Adipose tissue (tissue), 3 donors: ENCODE data around the gene SLC35F3. TPM values are rescaled to one million over a fixed set of nuclear protein-coding genes. Genes with fewer than 3 reads are reported as not detected.
"Not testable (repeated sequence)": the region's sequence is repeated elsewhere in the genome, so short reads cannot be mapped to it uniquely, and the experiment has no call there.

Experiments
- H3K27ac ChIP-seq: one replicate; pipeline ENCODE4 v1.5.1; 2013; ENCODE audit warnings: low read depth, low read length
- WGBS, 3 donors: extraction: QIAGEN DNeasy Blood & Tissue Kit; methylation state at CpG; one replicate each; pipeline ENCODE4 v1.1.7; 2013; 5-methylcytosine and 5-hydroxymethylcytosine counted together
- polyA plus RNA-seq, 3 donors: library from polyadenylated mRNA; stranded (reverse); fragments of 200-250 nt; gene quantifications; one replicate each; pipeline ENCODE4 v1.2.3, GENCODE V29; 2013
- donor health status: healthy with polysubstance abuse.
- donor health status: Bipolar disorder and iron deficiency.
- donor health status: healthy.

SLC35F3 gene
- polyA plus RNA-seq, 3 donors: 0.03 to 4.0 TPM; not detected in 1

- 24 to 27% (median 25%) methylated on average over 20 of the region's 20 CpGs for WGBS, 3 donors
- H3K27ac ChIP-seq: no peak overlapping the region
Measured at GRCh38 chr1:234326497-234327366, 422.3 kb downstream of the SLC35F3 start.

GRCh38 chr1:234327577-234328164, 423.2 kb downstream of the SLC35F3 start:
- H3K27ac ChIP-seq: no peak overlapping the region
- WGBS, 3 donors: 87 to 90% (median 89%) methylated on average over 9 of the region's 9 CpGs

- WGBS, 3 donors: 69 to 91% (median 84%) methylated on average over 4 of the region's 4 CpGs
- H3K27ac ChIP-seq: no peak overlapping the region
Measured at GRCh38 chr1:234330843-234331215, 426.4 kb downstream of the SLC35F3 start.

- 34 to 81% (median 51%) methylated on average over 2 of the region's 2 CpGs for WGBS, 3 donors
- H3K27ac ChIP-seq: no peak overlapping the region
Measured at GRCh38 chr1:234331507-234331906, 427.0 kb downstream of the SLC35F3 start.

DNA sequence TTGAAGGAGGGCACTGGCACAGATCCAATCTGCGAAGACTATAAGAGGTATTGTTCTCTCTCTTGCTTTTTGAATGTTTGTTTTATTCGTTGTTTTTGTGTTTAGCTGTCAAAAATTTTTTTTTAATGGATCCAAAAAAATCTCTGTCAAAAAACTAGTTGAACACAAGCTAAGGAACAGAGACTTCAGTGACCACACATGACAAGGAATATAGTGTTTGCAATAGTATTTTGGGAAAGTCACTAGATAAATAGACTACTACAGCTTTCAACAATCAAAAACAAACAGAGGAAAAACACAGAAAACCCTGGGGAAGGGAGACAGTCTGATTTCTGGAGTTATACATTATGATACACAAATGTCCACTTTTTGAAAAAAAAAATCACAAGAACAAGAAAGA, 431.9 kb downstream of the SLC35F3 start:
- 82 to 86% (median 84%) methylated on average over 2 of the region's 2 CpGs for WGBS, 3 donors
- H3K27ac ChIP-seq: no peak overlapping the region

GRCh38 chr1:234337233-234337632, 432.8 kb downstream of the SLC35F3 start:
- 93 to 100% (median 95%) methylated on average over 1 of the region's 1 CpG for WGBS, 3 donors
- H3K27ac ChIP-seq: no peak overlapping the region

DNA sequence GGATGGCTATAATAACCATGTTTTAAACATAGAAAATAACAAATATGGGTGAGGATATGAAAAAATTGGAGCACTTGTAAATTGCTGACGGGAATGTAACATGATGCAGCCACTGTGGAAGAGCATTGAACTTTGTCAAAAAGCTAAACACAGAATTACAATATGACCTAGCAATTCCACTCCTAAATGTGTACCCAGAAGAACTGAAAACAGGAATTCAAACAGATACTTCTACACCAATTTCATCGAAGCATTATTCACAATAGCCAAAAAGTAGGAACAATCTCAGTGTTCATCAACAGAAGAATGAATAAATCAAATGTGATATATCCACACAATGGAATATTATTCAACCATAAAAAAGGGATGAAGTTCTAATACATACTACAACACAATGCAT, 436.1 kb downstream of the SLC35F3 start:
- no peak overlapping the region for H3K27ac ChIP-seq
- WGBS, 3 donors: 88 to 94% (median 92%) methylated on average over 2 of the region's 2 CpGs

DNA sequence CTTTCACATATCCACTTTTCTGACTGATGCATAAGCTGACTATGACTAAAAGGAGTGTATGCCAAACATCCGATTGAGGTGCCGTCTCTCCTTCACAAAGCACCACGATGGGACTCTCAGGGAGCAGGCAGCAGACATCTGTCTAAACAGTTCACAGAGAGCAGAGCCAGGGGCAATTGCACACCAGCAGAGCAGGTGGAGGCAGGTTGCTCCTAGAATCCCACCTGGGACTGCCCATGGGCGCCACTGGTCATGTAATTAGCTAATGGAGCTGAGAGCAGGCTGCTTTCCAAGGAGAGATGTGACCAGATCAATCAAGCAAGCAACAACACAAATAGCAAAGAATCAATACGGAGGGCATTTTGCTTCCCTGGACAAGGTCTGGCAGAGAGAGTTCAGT, 438.3 kb downstream of the SLC35F3 start:
- no peak overlapping the region for H3K27ac ChIP-seq
- 56 to 81% (median 78%) methylated on average over 5 of the region's 5 CpGs for WGBS, 3 donors

DNA sequence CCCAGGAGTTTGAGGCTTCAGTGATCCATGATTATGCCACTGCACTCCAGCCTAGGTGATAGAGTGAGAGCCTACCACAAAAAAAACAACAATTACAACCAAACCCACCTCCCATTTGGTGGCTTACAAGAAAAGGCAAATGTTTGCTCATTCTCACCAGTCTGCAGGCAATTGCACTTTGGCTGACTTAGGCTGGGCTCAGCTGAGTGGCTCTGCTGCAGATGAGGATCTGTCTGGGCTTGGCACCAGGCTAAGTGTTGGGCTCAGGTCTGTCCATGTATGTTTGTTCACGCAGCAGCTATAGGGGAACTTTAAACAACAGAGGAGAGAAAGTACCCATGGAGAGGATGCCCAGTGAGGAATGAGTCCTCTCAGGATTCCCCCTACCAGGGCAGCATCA, 440.8 kb downstream of the SLC35F3 start:
- H3K27ac ChIP-seq: no peak overlapping the region
- WGBS, 3 donors: 94 to 100% (median 96%) methylated on average over 1 of the region's 1 CpG

- H3K27ac ChIP-seq: no peak overlapping the region
- WGBS, 3 donors: 48 to 65% (median 51%) methylated on average over 4 of the region's 4 CpGs
Measured at GRCh38 chr1:234348964-234349363, 444.5 kb downstream of the SLC35F3 start.

DNA sequence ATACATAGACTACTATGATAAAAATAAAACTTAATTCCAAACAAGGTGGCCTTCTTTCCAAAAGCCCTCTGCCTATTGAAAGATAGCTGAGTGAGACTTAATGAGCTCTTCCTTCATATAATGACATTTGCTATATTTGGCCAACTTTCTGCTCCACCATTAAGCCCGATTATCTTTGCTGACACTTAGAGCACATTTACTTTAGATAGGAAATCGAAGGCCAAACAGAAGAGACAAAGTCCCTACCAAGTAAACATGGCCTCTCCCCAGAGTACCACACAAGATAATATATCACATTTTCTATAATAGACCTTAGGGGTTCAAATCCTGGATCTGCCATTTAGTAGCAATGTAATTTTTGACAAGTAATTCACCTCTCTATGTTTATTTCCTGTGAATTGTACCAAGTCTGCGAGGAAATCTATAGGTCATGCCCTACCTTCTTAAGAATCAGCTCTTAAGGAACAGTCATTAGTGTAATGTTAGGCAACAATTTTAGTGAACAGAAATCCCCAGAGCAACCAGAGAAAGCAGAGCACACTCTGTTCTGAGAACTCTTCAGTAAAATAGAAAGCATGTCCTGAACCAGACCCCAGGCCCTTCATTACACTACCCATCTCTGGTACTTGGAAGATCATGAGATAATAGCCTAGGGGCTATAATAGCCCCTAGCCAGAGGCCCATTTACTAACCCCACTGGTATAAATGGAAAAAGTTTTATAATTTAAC, 451.5 kb downstream of the SLC35F3 start:
- WGBS, 3 donors: 41 to 74% (median 69%) methylated on average over 3 of the region's 3 CpGs

DNA sequence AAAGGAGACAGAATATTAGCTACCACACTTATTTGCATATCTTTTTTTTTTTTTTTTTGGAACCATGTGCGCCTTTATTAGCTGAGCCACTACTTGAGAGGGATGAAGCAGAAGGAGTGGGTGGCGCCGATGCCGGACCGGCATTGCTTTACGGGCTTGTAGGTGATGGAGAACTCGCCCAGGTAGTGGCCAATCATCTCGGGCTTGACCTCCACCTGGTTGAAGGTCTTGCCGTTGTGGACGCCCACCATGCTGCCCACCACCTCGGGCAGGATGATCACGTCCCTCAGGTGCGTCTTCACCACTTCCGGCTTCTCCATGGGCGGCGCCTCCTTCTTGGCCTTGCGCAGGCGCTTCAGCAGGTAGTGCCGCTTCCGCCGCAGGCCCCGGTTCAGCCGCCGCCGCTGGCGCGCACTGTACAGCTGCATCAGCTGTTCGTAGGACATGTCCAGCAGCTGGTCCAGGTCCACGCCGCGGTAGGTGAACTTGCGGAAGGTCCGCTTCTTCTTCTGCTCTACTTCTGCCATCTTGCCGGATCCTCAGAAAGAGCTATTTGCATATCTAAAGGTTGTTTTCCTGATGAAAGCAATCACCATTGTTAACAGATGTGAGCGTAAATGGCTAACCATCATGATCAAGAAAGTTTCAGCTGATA, 452.3 kb downstream of the SLC35F3 start:
- 53 to 71% (median 54%) methylated on average over 35 of the region's 35 CpGs for WGBS, 3 donors
- not testable (repeated sequence) for H3K27ac ChIP-seq

More for the DNA sequence above, 451.5 kb downstream of the SLC35F3 start:
- no peak overlapping the region for H3K27ac ChIP-seq

DNA sequence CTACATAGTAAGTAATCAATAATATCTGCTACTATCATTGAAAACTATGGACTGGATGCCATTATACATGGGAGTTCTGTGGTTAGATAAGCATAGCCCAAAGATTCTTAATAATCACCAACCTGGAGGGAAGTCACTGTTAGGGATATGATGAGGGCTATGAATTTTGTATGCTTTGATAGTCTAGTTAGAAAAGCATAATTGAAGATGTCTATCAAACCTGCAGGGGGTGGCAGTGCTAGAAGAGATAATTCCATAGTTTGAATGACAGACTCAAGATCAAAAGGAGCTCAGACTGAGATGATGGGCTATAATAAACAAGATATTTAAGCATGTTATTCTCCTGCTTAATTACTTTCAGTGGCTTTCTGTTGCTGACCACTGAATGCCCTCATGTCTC, 453.4 kb downstream of the SLC35F3 start:
- H3K27ac ChIP-seq: no peak overlapping the region

GRCh38 chr1:234361102-234361603, 456.7 kb downstream of the SLC35F3 start:
- no peak overlapping the region for H3K27ac ChIP-seq
- WGBS, 3 donors: 74 to 81% (median 78%) methylated on average over 3 of the region's 3 CpGs

DNA sequence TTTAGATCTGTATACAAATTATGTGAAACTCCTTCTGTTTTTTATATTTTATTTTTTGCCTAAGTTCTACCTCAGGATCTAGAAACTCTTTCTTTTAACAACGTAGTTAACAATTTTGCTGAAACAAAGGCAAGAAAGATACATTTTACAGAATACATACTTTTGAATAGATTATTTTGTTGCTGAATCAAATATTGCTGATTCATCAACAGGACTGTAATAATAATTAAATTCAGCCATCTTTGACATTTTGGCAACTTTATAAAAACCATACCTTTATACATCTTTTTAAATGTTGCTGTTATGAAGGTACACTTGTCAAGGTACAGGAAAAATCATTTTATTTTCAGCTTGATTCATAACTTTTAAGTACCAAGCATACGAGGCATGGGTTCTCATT, 458.1 kb downstream of the SLC35F3 start:
- 64 to 89% (median 86%) methylated on average over 2 of the region's 2 CpGs for WGBS, 3 donors
- H3K27ac ChIP-seq: no peak overlapping the region

DNA sequence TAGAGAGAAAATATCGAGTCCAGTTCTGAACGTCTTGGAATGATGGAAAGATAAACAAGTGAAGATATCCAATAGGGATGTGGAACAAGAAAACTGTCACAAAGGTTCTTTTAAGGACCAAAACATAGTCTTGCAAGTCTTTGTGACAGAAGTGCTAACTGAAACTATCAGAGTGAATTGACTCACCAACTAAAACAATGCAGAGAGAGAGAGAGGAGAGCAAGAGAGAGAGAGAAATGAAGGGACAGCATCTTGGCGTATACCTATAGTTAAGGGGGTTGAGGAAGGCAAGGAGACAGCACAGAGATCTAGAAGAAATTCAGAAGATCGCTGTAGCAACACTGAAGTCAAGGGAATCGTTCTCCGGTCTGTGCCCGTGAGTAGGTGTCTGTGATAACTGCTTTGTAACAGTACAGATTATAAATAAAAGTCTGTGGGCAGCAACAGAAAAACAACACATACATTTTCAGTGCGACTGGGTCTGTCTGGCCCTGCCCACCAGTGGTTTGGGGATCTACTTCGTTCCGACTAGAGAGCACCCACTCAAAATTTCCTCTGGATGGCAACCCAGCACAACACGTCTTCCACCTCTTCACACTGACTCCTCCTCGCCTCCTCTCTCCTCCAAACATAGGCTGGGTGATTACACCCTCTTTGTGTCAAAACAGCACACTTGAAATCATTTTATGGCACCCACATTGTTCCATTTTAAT, 464.0 kb downstream of the SLC35F3 start:
- 76 to 81% (median 76%) methylated on average over 12 of the region's 12 CpGs for WGBS, 3 donors
- no peak overlapping the region for H3K27ac ChIP-seq

DNA sequence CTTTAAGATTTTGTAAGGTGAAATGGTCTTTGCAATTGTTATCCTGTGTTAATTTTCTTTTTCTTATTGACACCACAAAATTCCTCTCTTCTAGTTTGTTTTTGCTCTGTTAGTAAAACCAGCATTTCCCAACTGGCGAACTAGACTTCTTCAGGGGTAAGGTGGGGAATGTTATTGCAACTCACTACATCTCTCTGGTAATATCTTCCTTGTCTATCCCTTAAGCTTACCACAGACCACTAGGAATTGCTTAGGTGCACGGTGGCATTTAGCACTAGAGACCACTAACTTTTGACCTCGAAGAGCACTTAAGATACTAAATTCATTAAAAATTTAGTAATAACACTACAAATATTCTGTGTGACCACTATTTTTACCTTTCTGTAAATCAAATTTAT, 464.6 kb downstream of the SLC35F3 start:
- no peak overlapping the region for H3K27ac ChIP-seq
- 84 to 89% (median 84%) methylated on average over 3 of the region's 3 CpGs for WGBS, 3 donors

DNA sequence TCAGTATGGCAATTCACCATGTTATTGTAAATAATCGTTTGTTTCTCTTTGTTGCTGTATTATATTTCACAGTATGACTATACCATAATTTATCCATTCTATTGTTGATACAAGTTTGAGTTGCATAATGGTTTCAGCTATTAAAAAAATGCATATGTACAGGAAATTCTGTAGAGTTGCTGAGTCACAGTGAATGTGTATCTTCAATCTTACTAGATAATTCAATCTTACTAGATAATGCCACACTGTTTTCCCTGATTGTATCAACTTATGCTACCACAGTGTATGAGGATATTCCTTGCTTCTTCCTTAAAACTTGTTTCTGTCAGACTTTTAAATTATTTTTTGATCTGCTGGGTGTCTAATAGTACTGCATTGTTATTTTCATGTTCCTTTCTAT, 465.3 kb downstream of the SLC35F3 start:
- 76 to 91% (median 81%) methylated on average over 1 of the region's 1 CpG for WGBS, 3 donors
- H3K27ac ChIP-seq: no peak overlapping the region
